Lower leg skin (tissue), 4 donors: ENCODE measurements around the gene FMNL2. TPM values are rescaled to one million over a fixed set of nuclear protein-coding genes. Genes with fewer than 3 reads are reported as not detected.

Experiments
- DNase-seq, 2 donors: peaks; one replicate each; pipeline ENCODE4 v3.0.0-alpha.2; 2019; ENCODE audit warnings: low spot score in 2 of 2
- H3K4me3 ChIP-seq: fragments of 200-600 bp; sonication (generic); 2 replicates; pipeline ENCODE4 v1.5.1; 2017; ENCODE audit warnings: mild to moderate bottlenecking, low read depth; ENCODE audit not compliant: poor library complexity, severe bottlenecking
- CTCF ChIP-seq, 3 donors: fragments of 450-650 bp; IDR thresholded peaks; one replicate each; pipeline ENCODE4 v1.5.1; 2016; ENCODE audit warnings: antibody characterized with exemption in 3 of 3, mild to moderate bottlenecking in 3 of 3, moderate library complexity in 2 of 3
- POLR2A ChIP-seq, 2 donors: fragments of 450-650 bp; IDR thresholded peaks; one replicate each; pipeline ENCODE4 v1.6.1; 2016 to 2017; ENCODE audit warnings: antibody characterized with exemption in 2 of 2, mild to moderate bottlenecking in 1 of 2, moderate library complexity in 1 of 2
- WGBS, 2 donors: methylation state at CpG; one replicate each; pipeline ENCODE4 v1.1.5; 2018; 5-methylcytosine and 5-hydroxymethylcytosine counted together
- intact Hi-C: fragments of 100-400 bp; cut with DNase I; formaldehyde crosslinking; loops from one replicate; pipeline ENCODE4 v1.15.0; 2023; ENCODE audit warnings: low total_unique reads
- total RNA-seq, 4 donors: library from RNA; depleted of rRNA; stranded (reverse); fragments of >200 nt; gene quantifications; one replicate each; pipeline ENCODE4 v1.1.0, GENCODE V29; 2016

The FMNL2 gene
- total RNA-seq, 4 donors from 2014 or later = 9.6 to 18.3 (median 12.9) TPM

GRCh38 chr2:152563764-152564163 is 228.8 kb downstream of the FMNL2 start:
- intact Hi-C loops = no loop called here
- no peak overlapping the region for H3K4me3 ChIP-seq
- TF ChIP-seq CTCF (IDR thresholded peaks at IDR 0.05) (no peak), POLR2A (IDR thresholded peaks at IDR 0.05) (no peak)
- 89 to 94% methylated on average over 5 of the region's 5 CpGs for WGBS, 2 donors
- DNase-seq = no peak

GRCh38 chr2:152564754-152565551 is 230.0 kb downstream of the FMNL2 start:
- 90 to 93% methylated on average over 4 of the region's 4 CpGs for WGBS, 2 donors
- intact Hi-C loops = no loop called here
- no peak for TF ChIP-seq POLR2A (IDR thresholded peaks at IDR 0.05)
- TF ChIP-seq CTCF (IDR thresholded peaks at IDR 0.05) = no peak
- DNase-seq = no peak
- H3K4me3 ChIP-seq = no peak overlapping the region

- H3K4me3 ChIP-seq = no peak overlapping the region
- intact Hi-C loops = no loop called here
- no peak for DNase-seq
- 88 to 90% methylated on average over 9 of the region's 9 CpGs for WGBS, 2 donors
- TF ChIP-seq CTCF (IDR thresholded peaks at IDR 0.05) = no peak
- TF ChIP-seq POLR2A (IDR thresholded peaks at IDR 0.05) = no peak
These were observed 231.1 kb downstream of the FMNL2 start for GRCh38 chr2:152565884-152566727.

- DNase-seq = no peak
- no peak overlapping the region for H3K4me3 ChIP-seq
- intact Hi-C loops = no loop called here
- WGBS, 2 donors = 82 to 88% methylated on average over 5 of the region's 5 CpGs
- no peak for TF ChIP-seq POLR2A (IDR thresholded peaks at IDR 0.05)
- TF ChIP-seq CTCF (IDR thresholded peaks at IDR 0.05) = no peak
These were observed 231.7 kb downstream of the FMNL2 start for GRCh38 chr2:152566728-152567069.

GRCh38 chr2:152568531-152568930 is 233.6 kb downstream of the FMNL2 start:
- DNase-seq = no peak
- 95 to 96% methylated on average over 3 of the region's 3 CpGs for WGBS, 2 donors
- intact Hi-C loops = no loop called here
- no peak overlapping the region for H3K4me3 ChIP-seq
- no peak for TF ChIP-seq CTCF (IDR thresholded peaks at IDR 0.05)
- TF ChIP-seq POLR2A (IDR thresholded peaks at IDR 0.05) = no peak
